K562 (cell line): Measurements from ENCODE around the gene RAB17. TPM values are rescaled to one million over a fixed set of nuclear protein-coding genes. Genes with fewer than 3 reads are reported as not detected.
A peak's percentile ranks its signal among the peaks of the same experiment; 100 is the strongest.

Source experiments
- ATAC-seq: fragments of 200-7000 bp; cut with Tn5 transposase; 3 replicates; pipeline ENCODE4 v1.9.1; 2020; ENCODE audit warnings: moderate library complexity
- Bru-seq: library from RNA; stranded (reverse); fragments of 400-500 nt; gene quantifications from one replicate; lab custom pipeline; 2021; lab: Mats Ljungman, UMichigan
- BruChase-seq, 2 experiments: library from RNA; stranded (reverse); fragments of 400-500 nt; gene quantifications; one replicate each; lab custom pipeline; 2021; lab: Mats Ljungman, UMichigan
- BruUV-seq: library from RNA; stranded (reverse); fragments of 400-500 nt; replicated peaks from 2 replicates; lab custom pipeline; 2021; lab: Mats Ljungman, UMichigan
- CTCF ChIA-PET: fragments of 300-600 bp; formaldehyde crosslinking; extraction: SDS; loops from one replicate; lab custom pipeline; 2021; ENCODE audit warnings: low intra/inter-chr PET ratio; lab: Yijun Ruan, JAX
- POLR2A ChIA-PET: fragments of 300-600, 350-650 bp; sonication (Branson Sonifier 250); formaldehyde crosslinking; extraction: SDS; loops from one replicate; lab custom pipeline; 2021; ENCODE audit warnings: antibody characterized with exemption, inconsistent platforms; lab: Yijun Ruan, JAX
- DNase-seq, 4 experiments: peaks; one replicate each; pipeline versions ENCODE4 v3.0.0 to v3.0.0-alpha.2; 2011 to 2018; ENCODE audit warnings: low spot score in 3 of 4, mixed read lengths in 3 of 4; ENCODE audit errors: extremely low read depth in 1 of 4
- FAIRE-seq: peaks from 2 replicates; lab custom pipeline; 2011; peaks lifted over from hg19 to GRCh38; lab: Jason Lieb, UNC
- H2AFZ ChIP-seq: 2 replicates; pipeline ENCODE4 v1.6.0; 2011; ENCODE audit warnings: low read depth, low read length, control low read depth, inconsistent platforms
- H3K27ac ChIP-seq: fragments of 200-600 bp; 3 replicates; pipeline ENCODE4 v1.8.0; 2011; ENCODE audit warnings: low read depth, mild to moderate bottlenecking, control low read depth, inconsistent platforms, low read length, moderate library complexity, mixed read lengths; ENCODE audit errors: extremely low read depth
- H3K27me3 ChIP-seq, 2 experiments: fragments of 300-600 bp in 1 of 2; 2 replicates in 1 of 2; 3 replicates in 1 of 2; pipeline versions ENCODE4 v1.6.0 to v1.8.0; 2011; ENCODE audit warnings: inconsistent platforms in 2 of 2, low read length in 2 of 2, mild to moderate bottlenecking in 1 of 2, mixed read lengths in 1 of 2, moderate library complexity in 1 of 2; ENCODE audit not compliant: control insufficient read depth in 2 of 2, insufficient read depth in 2 of 2
- H3K36me3 ChIP-seq: fragments of 300-600 bp; 3 replicates; pipeline ENCODE4 v1.8.0; 2011; ENCODE audit warnings: mild to moderate bottlenecking, low read length, inconsistent platforms; ENCODE audit not compliant: control insufficient read depth, insufficient read depth
- H3K4me1 ChIP-seq, 2 experiments: fragments of 200-600 bp in 1 of 2; replicated peaks in 1 of 2; 2 replicates in 1 of 2; 3 replicates in 1 of 2; pipeline versions ENCODE4 v1.5.1 to v1.8.0; 2011; ENCODE audit warnings: inconsistent platforms in 2 of 2, low read length in 2 of 2, mild to moderate bottlenecking in 1 of 2, mixed read lengths in 1 of 2, moderate library complexity in 1 of 2; ENCODE audit not compliant: control insufficient read depth in 2 of 2, insufficient read depth in 2 of 2
- H3K4me2 ChIP-seq: 2 replicates; pipeline ENCODE4 v1.6.1; 2011; ENCODE audit warnings: low read length, control low read depth, inconsistent platforms, mixed read lengths; ENCODE audit not compliant: insufficient read depth
- H3K4me3 ChIP-seq: fragments of 200-600 bp; sonication (generic), shearing (Covaris generic); 2 replicates; pipeline ENCODE4 v1.5.1; 2016; ENCODE audit warnings: control low read depth, inconsistent platforms
- H3K79me2 ChIP-seq: fragments of 200-600 bp; 3 replicates; pipeline ENCODE4 v1.8.0; 2011; ENCODE audit warnings: low read length, inconsistent platforms; ENCODE audit not compliant: control insufficient read depth, insufficient read depth
- H3K9ac ChIP-seq, 2 experiments: 2 replicates each; pipeline versions ENCODE4 v1.6.0 to v1.6.1; 2011; ENCODE audit warnings: low read depth in 2 of 2, low read length in 2 of 2, control low read depth in 1 of 2, inconsistent platforms in 1 of 2, mild to moderate bottlenecking in 1 of 2, mixed read lengths in 1 of 2; ENCODE audit not compliant: insufficient read depth in 1 of 2
- H3K9me1 ChIP-seq: one replicate; pipeline ENCODE4 v1.6.0; 2011; ENCODE audit warnings: inconsistent platforms, mild to moderate bottlenecking, low read length, moderate library complexity; ENCODE audit not compliant: control insufficient read depth, insufficient read depth
- H3K9me3 ChIP-seq: replicated peaks from 2 replicates; pipeline ENCODE4 v1.5.1; 2011; ENCODE audit warnings: low read depth, low read length, inconsistent platforms; ENCODE audit not compliant: control insufficient read depth, insufficient read depth
- H4K20me1 ChIP-seq: replicated peaks from 2 replicates; pipeline ENCODE4 v1.6.1; 2011; ENCODE audit warnings: low read length, inconsistent platforms, mixed read lengths; ENCODE audit not compliant: control insufficient read depth, insufficient read depth
- CHD7 ChIP-seq: fragments of 200-600 bp; sonication (generic); IDR thresholded peaks from one replicate; pipeline ENCODE4 v1.6.1; 2012; ENCODE audit warnings: mild to moderate bottlenecking, low read depth, low read length, inconsistent platforms
- MAFF ChIP-seq: IDR thresholded peaks from 2 replicates; pipeline ENCODE4 v1.6.1; 2012; ENCODE audit warnings: low read length, improper control_type of control experiment
- PURB ChIP-seq: sonication (generic); formaldehyde crosslinking; IDR thresholded peaks from 2 replicates; pipeline ENCODE4 v1.9.0; 2021; ENCODE audit warnings: low read depth, mild to moderate bottlenecking, missing genetic modification reagents
- U2AF1 ChIP-seq: fragments of 200-400 bp; formaldehyde crosslinking; optimal IDR thresholded peaks from 2 replicates; pipeline ENCODE3; 2017; ENCODE audit warnings: mild to moderate bottlenecking, low read depth, low read length, moderate library complexity
- ZNF174 ChIP-seq: fragments of 250-450 bp; sonication (Bioruptor Pico); IDR thresholded peaks from 2 replicates; pipeline ENCODE4 v1.4.0; 2020; ENCODE audit warnings: mild to moderate bottlenecking
- WGBS: fragments of 100-300 bp; shearing (Covaris generic); methylation state at CpG from one replicate; pipeline ENCODE4 v1.1.6; 2016; ENCODE audit warnings: low coverage, mixed read lengths; ENCODE audit not compliant: insufficient coverage; ENCODE audit errors: missing lambda C conversion rate; 5-methylcytosine and 5-hydroxymethylcytosine counted together
- in situ Hi-C: fragments of 300-500 bp; cut with MboI; formaldehyde crosslinking; loops from 4 replicates; pipeline ENCODE4 v1.15.0; 2018; ENCODE audit warnings: inconsistent platforms, mixed read lengths
- intact Hi-C: fragments of 100-400 bp; cut with micrococcal nuclease; formaldehyde crosslinking; loops from 2 replicates; pipeline ENCODE4 v1.14.2; 2022
- long read RNA-seq, 3 experiments: library from polyadenylated mRNA in 2 of 3; library from RNA in 1 of 3; unstranded in 2 of 3; stranded (forward) in 1 of 3; transcript quantifications; one replicate each; pipeline ENCODE4 v2.0.0, GENCODE V29; 2019 to 2022
- polyA minus RNA-seq, 3 experiments: library from RNA; depleted of rRNA, polyadenylated mRNA; stranded (reverse); fragments of >200 nt; gene quantifications; 2 replicates each; pipeline ENCODE4 v1.2.3, GENCODE V29; 2011
- polyA plus RNA-seq, 8 experiments: library from polyadenylated mRNA; depleted of rRNA in 4 of 8; stranded (reverse) in 5 of 8; unstranded in 3 of 8; fragments of >200 nt; fragmentation: Nextera tagmentation in 2 of 8; fragmentation: Illumina TruSeq in 1 of 8; extraction: Ambion mirVana in 2 of 8; extraction: Trizol in 1 of 8; gene quantifications; 2 replicates each; pipeline versions ENCODE4 v1.2.1 to v1.2.3, GENCODE V29; 2011 to 2014; ENCODE audit warnings: inconsistent platforms in 1 of 8, missing spikeins in 1 of 8
- total RNA-seq, 7 experiments: library from RNA; depleted of rRNA in 6 of 7; stranded (reverse); fragments of >200 nt in 6 of 7; fragmentation: Illumina TruSeq in 2 of 7; extraction: Trizol in 2 of 7; gene quantifications; 2 replicates each; pipeline versions ENCODE4 v1.2.1 to v1.2.3, GENCODE V29; 2011 to 2021; ENCODE audit warnings: low replicate concordance in 1 of 7

The RAB17 gene
- 0.09 TPM in 1 of 2 replicates, not detected in the other for total RNA-seq (2011; cell fraction: chromatin; rRNA removed; ENCODE audit: low replicate concordance)
- total RNA-seq (2011; cell fraction: nucleolus; rRNA removed): not detected in 2 replicates
- not detected in 2 replicates for total RNA-seq (2011; cell fraction: nucleoplasm; rRNA removed)
- total RNA-seq (2014; rRNA removed): not detected in 2 replicates
- not detected in 2 replicates for total RNA-seq (2014; rRNA removed; fragmentation: Illumina TruSeq; extraction: Trizol)
- total RNA-seq (2015; rRNA removed; fragmentation: Illumina TruSeq; extraction: Trizol): not detected in 2 replicates
- 0.13 and 0.16 TPM in 2 replicates for total RNA-seq (2021)
- not detected in 2 replicates for polyA plus RNA-seq (2011; rRNA removed)
- not detected in 2 replicates for polyA plus RNA-seq (2011; cell fraction: cytosol; rRNA removed)
- polyA plus RNA-seq (2011; cell fraction: nucleus; rRNA removed): not detected in 2 replicates
- polyA plus RNA-seq (2012): not detected in 2 replicates
- not detected in 2 replicates for polyA plus RNA-seq (2014; fragmentation: Illumina TruSeq; extraction: Trizol)
- not detected for polyA plus RNA-seq (2014; fragmentation: Nextera tagmentation; extraction: Ambion mirVana)
- polyA plus RNA-seq (2014; rRNA removed): not detected in 2 replicates
- not detected in 2 replicates for polyA minus RNA-seq (2011; rRNA and poly(A)+ RNA removed)
- polyA minus RNA-seq (2011; cell fraction: cytosol; rRNA and poly(A)+ RNA removed): not detected in 2 replicates
- not detected in 2 replicates for polyA minus RNA-seq (2011; cell fraction: nucleus; rRNA and poly(A)+ RNA removed)
- percentile 12 among the genes with signal in this experiment for Bru-seq, nascent RNA
- BruChase-seq, experiment 1, labeled RNA remaining after a 2-hour chase: percentile 16 among the genes with signal in this experiment
- percentile 19 among the genes with signal in this experiment for BruChase-seq, experiment 2, labeled RNA remaining after a 6-hour chase
- long read RNA-seq, experiment 1: 0 reads
- long read RNA-seq, experiment 2: 0 reads
- long read RNA-seq, experiment 3: 0 reads

- 15% methylated on average over 10 of the region's 16 CpGs for WGBS
- H3K79me2 ChIP-seq: no peaks in the 10 kb centered on the region
- BruUV-seq: no TSS peak
- H3K27ac ChIP-seq: no peak within 1 kb of the TSS
- no peak within 1 kb of the TSS for H3K4me2 ChIP-seq
- 0 out of 2 replicates have a peak within 1 kb of the TSS, but pooled peaks have one; percentile 9 for H2AFZ ChIP-seq
- no peak within 1 kb of the TSS for H3K9ac ChIP-seq
- ATAC-seq: no peak
- H3K27me3 ChIP-seq: peaks cover 13 to 61% of the 10 kb centered on the region in 2 experiments; a peak in 3 of 5 replicates
- peaks cover 6% of the 10 kb centered on the region; the same call in 1 of the 2 replicates for H4K20me1 ChIP-seq
- ChIA-PET POLR2A (interaction anchor here (1.0 kb wide), 1 partner anchor 10 kb away, joined by 3 read pairs; no protein-coding TSS in a partner anchor), CTCF (no interaction called here)
- in situ Hi-C loops: no loop called here
- H3K36me3 ChIP-seq: no peaks in the 10 kb centered on the region
- no peak for FAIRE-seq
- H3K4me1 ChIP-seq: no peaks in the 10 kb centered on the region; a peak in 1 of 5 replicates
- intact Hi-C loops: no loop called here
- no peak for DNase-seq
- H3K9me3 ChIP-seq: no peaks in the 10 kb centered on the region
- no peak within 1 kb of the TSS for H3K4me3 ChIP-seq
- no peaks in the 10 kb centered on the region for H3K9me1 ChIP-seq
- TF ChIP-seq ZNF174 (CRISPR knock-in tag): no peak
- no peak for TF ChIP-seq CHD7
- no peak for TF ChIP-seq MAFF
- TF ChIP-seq PURB (CRISPR knock-in tag): no peak
- TF ChIP-seq U2AF1: no peak
Observed at GRCh38 chr2:237590272-237591140, at the start of gene RAB17. Gene RAB17, minus strand, starts transcription at chr2:237590734. Its CDS starts 4,580 bp downstream, at chr2:237586154.
